ENCODE measurements around the gene DNASE2B.

Gene DNASE2B

GRCh38 chr1:84452436-84452835 is 54.2 kb downstream of the DNASE2B start:
- no peak for DNase-seq (ENCODE audit: low read depth)

- DNase-seq (ENCODE audit: low read depth) = no peak
Observed at GRCh38 chr1:84462118-84462517, 63.8 kb downstream of the DNASE2B start.

Data from T-helper 22 cell (primary cell).